GM18498 (cell line): ENCODE data around the gene ASCC3.
A peak's percentile ranks its signal among the peaks of the same experiment; 100 is the strongest.
"Not testable (repeated sequence)": the region's sequence is repeated elsewhere in the genome, so short reads cannot be mapped to it uniquely, and the experiment has no call there.

Experiments
- ATAC-seq: cut with Tn5 transposase; IDR thresholded peaks from one replicate; pipeline ENCODE4 v1.9.1; 2021; ENCODE audit warnings: mild to moderate bottlenecking, moderate library complexity; ENCODE audit not compliant: unreplicated experiment

Gene ASCC3

DNA sequence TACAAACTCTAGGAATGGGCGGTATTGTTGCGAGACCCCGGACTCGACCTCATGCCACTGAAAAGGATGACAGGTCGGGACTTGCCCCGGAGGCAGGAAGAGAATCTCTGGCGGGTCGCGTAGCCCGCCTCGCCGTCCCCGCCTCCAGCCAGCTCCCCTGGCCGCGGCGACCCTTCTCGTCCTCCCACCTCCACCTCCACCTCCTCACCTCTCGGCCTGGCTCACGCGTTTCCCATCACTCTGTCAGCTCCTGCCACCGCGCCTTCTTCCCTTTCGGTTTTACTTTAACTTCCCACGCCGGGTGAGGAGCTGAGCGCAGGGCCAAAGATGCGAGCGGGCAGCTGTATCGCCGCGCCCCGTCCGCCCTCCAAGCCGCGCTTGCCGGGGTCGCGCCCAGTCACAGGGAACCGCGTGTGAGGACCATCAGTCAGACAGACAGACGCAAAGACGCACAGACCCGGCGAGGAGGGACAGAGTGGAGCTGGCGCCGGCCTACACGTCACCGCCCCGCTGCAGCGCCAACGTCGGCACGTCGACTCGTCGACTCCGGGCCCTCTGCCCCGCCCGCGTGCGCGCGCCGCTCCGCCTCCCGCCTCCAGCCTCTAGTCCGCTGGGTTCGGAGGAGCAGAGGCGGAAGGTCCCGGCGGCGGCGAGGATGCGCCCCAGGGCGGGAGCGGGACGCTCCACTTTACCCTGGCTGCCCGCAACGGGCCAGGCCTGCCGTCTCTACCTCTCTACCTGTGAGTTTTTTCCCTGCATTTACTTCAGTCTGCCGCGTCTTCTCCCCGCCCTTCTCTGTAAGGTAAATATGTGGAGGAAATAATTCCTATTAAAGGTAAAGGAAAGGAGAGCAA is at the start of gene ASCC3:
Gene ASCC3, minus strand, starts transcription at position 477 of the 854 bp plus-strand sequence. CDS start 13,332 bp downstream, outside the sequence.
- peak; percentile 97 for ATAC-seq

GRCh38 chr6:100925749-100926148 is 44.6 kb upstream of the ASCC3 start:
- ATAC-seq, result no peak

- ATAC-seq, result no peak
These were observed 43.6 kb upstream of the ASCC3 start for GRCh38 chr6:100924534-100925227.

DNA sequence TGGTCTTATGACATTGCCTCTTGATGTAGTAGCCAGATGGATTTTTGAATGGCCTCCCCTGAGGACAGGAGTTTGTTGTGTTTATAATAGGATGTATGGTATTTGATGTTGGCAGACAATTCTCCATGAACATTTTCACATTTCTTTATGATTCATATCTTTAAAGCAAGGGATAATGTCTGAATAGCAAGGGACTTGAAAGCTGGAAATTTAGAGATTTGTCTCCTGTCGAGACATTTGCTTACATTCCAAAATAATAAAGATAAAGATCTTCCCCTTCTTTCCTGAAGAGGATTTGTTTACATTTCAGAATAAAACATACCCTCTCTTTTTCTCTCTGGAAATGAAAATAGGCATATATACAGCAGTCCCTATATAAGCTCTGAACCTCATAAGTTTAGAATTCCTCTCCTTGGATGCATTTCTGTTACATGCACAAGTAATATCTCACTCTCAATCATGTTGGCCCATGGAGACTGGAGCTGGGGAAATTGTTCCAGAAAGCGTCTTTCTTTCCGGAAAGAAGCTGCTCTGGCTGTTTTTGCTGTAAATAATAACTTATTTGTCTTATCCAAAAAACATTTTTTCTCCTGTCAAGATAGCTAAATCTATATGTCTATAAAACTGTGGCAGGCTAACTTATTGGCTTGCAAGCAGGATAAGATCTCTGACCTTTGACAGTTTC is 42.5 kb upstream of the ASCC3 start:
- no peak for ATAC-seq

DNA sequence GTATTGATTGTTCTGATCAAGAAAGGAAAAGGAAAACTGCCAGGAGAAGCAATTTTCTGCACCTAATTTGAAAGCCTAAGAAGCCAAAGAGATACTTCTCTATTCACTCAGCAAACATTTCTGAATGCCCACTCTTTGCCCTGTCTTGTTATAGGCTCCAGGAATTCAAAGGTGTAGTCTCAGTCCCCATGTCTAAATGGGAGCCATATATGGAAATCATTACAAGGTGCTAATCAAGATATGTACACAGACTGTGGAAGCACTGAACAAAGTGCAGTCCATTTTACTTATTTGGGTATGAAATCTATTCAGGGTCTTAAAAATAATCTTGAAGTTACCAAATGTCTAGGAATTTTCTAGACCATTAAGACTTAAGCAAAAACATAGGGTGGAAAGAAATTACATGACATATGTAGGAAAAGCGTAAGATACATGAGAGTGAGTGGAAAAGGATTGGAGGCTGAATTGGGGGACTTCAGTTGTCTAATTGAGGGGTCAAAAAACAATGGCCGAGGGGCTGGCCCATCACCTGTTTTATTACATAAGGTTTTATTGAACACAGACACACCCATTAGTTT is 39.0 kb upstream of the ASCC3 start:
- no peak for ATAC-seq

DNA sequence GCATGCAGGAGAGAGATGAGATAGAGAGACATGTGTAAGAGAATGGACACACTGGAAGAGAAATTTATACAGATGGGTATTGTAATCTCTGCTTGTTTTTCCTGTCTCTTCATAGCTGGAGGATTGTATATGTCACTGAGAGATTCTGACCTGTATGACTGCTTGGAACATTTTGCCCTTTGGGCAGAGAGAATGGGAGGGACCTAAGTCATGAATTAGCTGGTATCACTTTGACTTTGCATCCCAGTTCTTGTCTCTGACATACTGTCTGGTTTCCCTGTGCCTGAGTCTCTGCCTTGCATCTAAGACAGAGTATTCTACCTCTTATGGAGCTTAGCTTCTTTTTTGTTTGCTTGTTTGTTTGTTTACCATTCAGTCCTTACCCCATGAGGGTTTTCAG is 37.0 kb upstream of the ASCC3 start:
- ATAC-seq, result no peak

DNA sequence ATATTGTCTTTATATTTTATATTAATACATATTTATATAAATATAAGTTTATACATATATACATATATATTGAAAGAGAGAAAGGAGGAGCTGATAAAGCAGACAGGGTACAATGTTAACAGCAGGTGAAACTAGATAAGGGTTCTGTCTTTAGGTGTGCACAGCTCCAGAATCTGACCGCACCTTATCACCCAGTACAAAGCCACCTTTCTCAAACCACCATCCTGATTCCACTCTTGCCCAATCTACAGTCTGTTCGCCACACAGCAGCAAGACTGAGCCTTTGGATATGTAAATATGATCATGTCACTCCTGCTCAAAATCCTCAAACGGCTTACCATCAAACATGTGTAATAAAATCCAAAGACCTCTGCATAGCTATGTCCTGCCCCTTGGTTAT is 34.7 kb upstream of the ASCC3 start:
- no peak for ATAC-seq

GRCh38 chr6:100913400-100914276 is 32.5 kb upstream of the ASCC3 start:
- no peak for ATAC-seq

GRCh38 chr6:100906325-100906724 is 25.2 kb upstream of the ASCC3 start:
- ATAC-seq, result no peak

- no peak for ATAC-seq
These were observed 23.9 kb upstream of the ASCC3 start for GRCh38 chr6:100905067-100905466.

DNA sequence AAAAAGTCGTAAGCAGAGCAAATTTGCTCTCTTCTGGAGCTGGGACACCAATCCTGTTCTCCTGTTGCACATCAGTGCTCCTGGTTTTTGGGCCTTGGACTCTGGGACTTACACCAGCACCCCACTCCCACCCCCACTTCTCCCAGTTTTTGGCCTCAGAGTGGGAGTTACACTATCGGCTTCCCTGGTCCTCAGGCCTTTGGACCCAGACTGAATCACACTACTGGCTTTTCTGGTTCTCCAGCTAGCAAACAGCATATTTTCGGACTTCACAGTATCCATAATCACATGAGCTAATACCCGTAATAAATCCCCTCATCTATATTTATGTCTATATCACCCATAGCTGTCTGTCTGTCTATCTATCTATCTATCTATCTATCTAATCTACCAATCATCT is 23.2 kb upstream of the ASCC3 start:
- no peak for ATAC-seq

DNA sequence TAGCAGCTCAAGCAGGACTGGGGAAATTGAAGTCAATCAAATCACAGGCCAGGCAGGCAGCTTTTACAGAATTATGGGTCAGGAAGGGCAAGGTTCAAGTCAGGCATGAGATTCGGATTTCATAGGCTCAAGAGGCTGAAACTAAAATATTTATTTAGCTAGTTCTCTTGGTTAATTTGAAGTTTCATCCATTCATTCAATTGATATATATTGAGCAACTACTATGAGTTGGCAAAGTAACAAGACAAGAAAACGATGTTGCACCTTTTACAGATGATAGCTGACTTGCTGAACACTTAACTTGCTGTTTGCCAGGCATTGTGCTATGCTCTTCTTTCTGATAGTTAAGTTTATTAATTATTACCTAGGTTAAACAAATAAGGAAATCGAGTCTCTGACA is 20.5 kb upstream of the ASCC3 start:
- ATAC-seq, result no peak

DNA sequence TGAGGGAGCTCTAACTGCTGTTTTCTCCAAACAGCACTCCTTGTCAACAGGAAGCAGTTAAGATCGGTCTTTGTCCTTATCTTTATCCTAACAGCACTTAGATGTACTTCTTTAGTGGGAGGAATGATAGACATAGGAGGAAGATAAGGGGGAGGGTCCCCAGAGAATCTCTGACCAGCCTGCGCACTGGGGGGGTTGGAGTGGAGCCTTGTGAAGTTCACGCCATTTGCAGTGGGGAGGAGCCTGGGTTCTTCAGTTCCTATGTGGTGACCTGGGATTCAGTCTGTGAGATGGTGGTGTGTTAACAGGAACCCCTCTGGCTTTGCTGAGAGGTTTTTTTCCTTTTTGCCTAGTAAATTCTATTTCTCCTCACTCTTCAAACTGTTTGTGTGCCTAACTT is 18.1 kb upstream of the ASCC3 start:
- ATAC-seq, result no peak

DNA sequence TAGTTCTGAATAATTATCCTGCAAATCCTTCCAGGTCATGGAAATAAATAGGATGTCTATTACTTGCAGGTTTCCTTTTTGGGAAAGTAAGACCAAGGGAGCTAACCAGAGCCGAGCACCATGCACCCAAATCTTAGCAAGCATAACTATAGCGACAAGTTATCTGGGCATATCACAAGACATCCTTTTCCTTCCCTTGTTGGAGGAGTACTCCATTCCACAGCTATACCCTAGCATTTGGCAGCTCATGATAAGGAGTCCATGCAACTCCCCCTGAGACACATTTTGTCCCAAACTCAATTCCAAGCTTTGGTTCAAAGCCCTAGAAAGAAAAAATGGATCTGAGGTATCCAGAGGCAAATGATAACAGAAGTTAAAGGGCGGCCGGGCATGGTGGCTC is 16.5 kb upstream of the ASCC3 start:
- ATAC-seq, result no peak

- no peak for ATAC-seq
These were observed 12.6 kb upstream of the ASCC3 start for GRCh38 chr6:100893743-100894142.

GRCh38 chr6:100892693-100893092 is 11.6 kb upstream of the ASCC3 start:
- ATAC-seq, result no peak

- no peak for ATAC-seq
These were observed 11.0 kb upstream of the ASCC3 start for GRCh38 chr6:100892116-100892515.

DNA sequence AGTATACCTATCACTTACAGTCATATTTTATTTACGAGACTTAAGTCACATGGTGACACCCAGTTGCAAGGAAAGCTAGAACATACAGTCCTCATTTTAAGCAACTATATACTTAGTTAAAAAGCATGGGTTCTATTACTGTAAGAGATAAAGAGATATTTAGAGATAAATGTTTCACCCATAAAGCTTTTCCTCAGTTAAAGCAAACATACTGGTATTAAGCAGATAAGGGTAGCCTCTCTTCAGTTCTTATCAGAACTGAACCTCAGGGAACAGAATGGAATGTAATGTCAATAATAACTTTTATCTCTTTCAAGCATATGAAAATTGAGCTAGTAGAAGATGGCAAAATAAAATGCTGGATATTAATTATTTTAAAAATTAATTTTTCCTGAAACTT is 9.9 kb upstream of the ASCC3 start:
- no peak for ATAC-seq

- ATAC-seq, result not testable (repeated sequence)
These were observed 9.5 kb upstream of the ASCC3 start for GRCh38 chr6:100890646-100891045.

- no peak for ATAC-seq
These were observed 8.2 kb upstream of the ASCC3 start for GRCh38 chr6:100889351-100889750.
